ENCODE measurements around the gene HKDC1. TPM values are rescaled to one million over a fixed set of nuclear protein-coding genes. Genes with fewer than 3 reads are reported as not detected.

HKDC1 gene
- polyA plus RNA-seq, 1 of the 3 experiments (the other 2 are of a cell fraction), result 0.10 TPM

GRCh38 chr10:69243817-69244216 is 23.7 kb downstream of the HKDC1 start:
- ChIA-PET CTCF (interaction anchor here (1.0 to 2.0 kb wide), 4 partner anchors 18 to 149 kb away, joined by 3 to 12 read pairs (median 3); no protein-coding TSS in a partner anchor), POLR2A (no interaction called here)
- WGBS (ENCODE audit: low lambda C conversion rate), result 98% methylated on average over 10 of the region's 10 CpGs
- H3K27ac ChIP-seq (ENCODE audit: low read depth in 2 of 2, low read length in 1 of 2), result no peak overlapping the region
- DNase-seq, result no peak
- H3K4me1 ChIP-seq (ENCODE audit: control insufficient read depth in 1 of 2, insufficient read depth in 2 of 2, low read depth in 1 of 2, low read length in 1 of 2), result no peaks in the 10 kb centered on the region
- H3K4me3 ChIP-seq (ENCODE audit: low read depth in 2 of 2, low read length in 1 of 2), result no peak overlapping the region
- no peak overlapping the region for H2AFZ ChIP-seq (ENCODE audit: low read depth)
- no peaks in the 10 kb centered on the region for H3K27me3 ChIP-seq (ENCODE audit: insufficient read depth)
- no peaks in the 10 kb centered on the region for H3K36me3 ChIP-seq (replicated peaks in 1 of 2; ENCODE audit: control insufficient read depth in 1 of 2, insufficient read depth in 2 of 2, low read length in 1 of 2)
- TF ChIP-seq EP300 (IDR thresholded peaks at IDR 0.05; ENCODE audit: borderline replicate concordance in 1 of 2, low read depth in 1 of 2, low read length in 1 of 2), result no peak
- TF ChIP-seq, protein P1, sequence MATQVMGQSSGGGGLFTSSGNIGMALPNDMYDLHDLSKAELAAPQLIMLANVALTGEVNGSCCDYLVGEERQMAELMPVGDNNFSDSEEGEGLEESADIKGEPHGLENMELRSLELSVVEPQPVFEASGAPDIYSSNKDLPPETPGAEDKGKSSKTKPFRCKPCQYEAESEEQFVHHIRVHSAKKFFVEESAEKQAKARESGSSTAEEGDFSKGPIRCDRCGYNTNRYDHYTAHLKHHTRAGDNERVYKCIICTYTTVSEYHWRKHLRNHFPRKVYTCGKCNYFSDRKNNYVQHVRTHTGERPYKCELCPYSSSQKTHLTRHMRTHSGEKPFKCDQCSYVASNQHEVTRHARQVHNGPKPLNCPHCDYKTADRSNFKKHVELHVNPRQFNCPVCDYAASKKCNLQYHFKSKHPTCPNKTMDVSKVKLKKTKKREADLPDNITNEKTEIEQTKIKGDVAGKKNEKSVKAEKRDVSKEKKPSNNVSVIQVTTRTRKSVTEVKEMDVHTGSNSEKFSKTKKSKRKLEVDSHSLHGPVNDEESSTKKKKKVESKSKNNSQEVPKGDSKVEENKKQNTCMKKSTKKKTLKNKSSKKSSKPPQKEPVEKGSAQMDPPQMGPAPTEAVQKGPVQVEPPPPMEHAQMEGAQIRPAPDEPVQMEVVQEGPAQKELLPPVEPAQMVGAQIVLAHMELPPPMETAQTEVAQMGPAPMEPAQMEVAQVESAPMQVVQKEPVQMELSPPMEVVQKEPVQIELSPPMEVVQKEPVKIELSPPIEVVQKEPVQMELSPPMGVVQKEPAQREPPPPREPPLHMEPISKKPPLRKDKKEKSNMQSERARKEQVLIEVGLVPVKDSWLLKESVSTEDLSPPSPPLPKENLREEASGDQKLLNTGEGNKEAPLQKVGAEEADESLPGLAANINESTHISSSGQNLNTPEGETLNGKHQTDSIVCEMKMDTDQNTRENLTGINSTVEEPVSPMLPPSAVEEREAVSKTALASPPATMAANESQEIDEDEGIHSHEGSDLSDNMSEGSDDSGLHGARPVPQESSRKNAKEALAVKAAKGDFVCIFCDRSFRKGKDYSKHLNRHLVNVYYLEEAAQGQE (IDR thresholded peaks at IDR 0.05; ENCODE audit: low read depth, low read length), result no peak
- TF ChIP-seq, protein P2, sequence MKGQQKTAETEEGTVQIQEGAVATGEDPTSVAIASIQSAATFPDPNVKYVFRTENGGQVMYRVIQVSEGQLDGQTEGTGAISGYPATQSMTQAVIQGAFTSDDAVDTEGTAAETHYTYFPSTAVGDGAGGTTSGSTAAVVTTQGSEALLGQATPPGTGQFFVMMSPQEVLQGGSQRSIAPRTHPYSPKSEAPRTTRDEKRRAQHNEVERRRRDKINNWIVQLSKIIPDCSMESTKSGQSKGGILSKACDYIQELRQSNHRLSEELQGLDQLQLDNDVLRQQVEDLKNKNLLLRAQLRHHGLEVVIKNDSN (IDR thresholded peaks at IDR 0.05; ENCODE audit: borderline replicate concordance, low read depth), result no peak
- TF ChIP-seq RXRA (IDR thresholded peaks at IDR 0.05; ENCODE audit: borderline replicate concordance, low read depth), result no peak
- TF ChIP-seq, protein P3, sequence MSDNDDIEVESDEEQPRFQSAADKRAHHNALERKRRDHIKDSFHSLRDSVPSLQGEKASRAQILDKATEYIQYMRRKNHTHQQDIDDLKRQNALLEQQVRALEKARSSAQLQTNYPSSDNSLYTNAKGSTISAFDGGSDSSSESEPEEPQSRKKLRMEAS (IDR thresholded peaks at IDR 0.05; ENCODE audit: low read depth), result no peak
- no peak for TF ChIP-seq EZH2phosphoT487 (IDR thresholded peaks at IDR 0.05; ENCODE audit: borderline replicate concordance, low read depth)
- no peak for TF ChIP-seq PBX3 (IDR thresholded peaks at IDR 0.05)
- no peak for TF ChIP-seq IRF3 (IDR thresholded peaks at IDR 0.05; ENCODE audit: low read depth, low read length)
- TF ChIP-seq POLR2AphosphoS5 (IDR thresholded peaks at IDR 0.05; ENCODE audit: low read depth, low read length), result no peak
- TF ChIP-seq USF2 (IDR thresholded peaks at IDR 0.05; ENCODE audit: borderline replicate concordance, low read depth, low read length), result no peak
- TF ChIP-seq FOSL2 (IDR thresholded peaks at IDR 0.05; ENCODE audit: borderline replicate concordance, low read depth), result no peak
- H3K9me3 ChIP-seq, result no peaks in the 10 kb centered on the region
- no peak overlapping the region for H3K9ac ChIP-seq
- no peaks in the 10 kb centered on the region for H4K20me1 ChIP-seq (ENCODE audit: insufficient read depth)
- H3K79me2 ChIP-seq (ENCODE audit: insufficient read depth), result no peaks in the 10 kb centered on the region
- no peaks in the 10 kb centered on the region for H3F3A ChIP-seq (replicated peaks; ENCODE audit: insufficient read depth)
- no peaks in the 10 kb centered on the region for H3K9me2 ChIP-seq
- no peak overlapping the region for H3K4me2 ChIP-seq

Data from SK-N-SH (cell line).